Measurements from ENCODE around the gene NEAT1. TPM values are rescaled to one million over a fixed set of nuclear protein-coding genes. Genes with fewer than 3 reads are reported as not detected.

NEAT1 gene
- total and polyA plus RNA-seq, 9 of the 15 experiments (the other 6 are each of a cell fraction or from before 2014, with no cell fraction given), result 20.1 to 389 (median 62.8) TPM

DNA sequence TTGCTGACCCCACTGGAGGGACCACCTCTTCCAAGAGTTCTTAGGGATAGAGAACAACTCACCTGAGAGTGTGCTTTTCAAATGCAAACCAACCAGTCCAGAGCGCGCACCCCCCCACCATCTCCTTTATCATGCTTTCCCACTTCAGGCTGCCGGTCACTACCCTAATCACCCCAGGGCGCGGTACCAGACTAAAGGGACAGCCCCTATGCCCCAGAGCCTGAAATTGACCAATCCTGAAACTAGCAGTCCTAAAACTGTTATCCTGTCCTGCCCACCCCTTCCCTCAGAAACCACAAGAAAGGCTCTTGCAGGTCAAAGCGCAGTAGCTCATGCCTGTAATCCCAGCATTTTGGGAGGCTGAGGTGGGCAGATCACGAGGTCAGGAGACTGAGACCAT, 37.0 kb downstream of the NEAT1 start:
- DNase-seq (ENCODE audit: extremely low read depth in 1 of 4, low spot score in 3 of 4) (peak; percentile 45 to 84 (median 66)), FAIRE-seq (peak; percentile 46), ATAC-seq (peak; percentile 50)
- H3K36me3 ChIP-seq (ENCODE audit: control insufficient read depth, insufficient read depth, low read length), result 0 out of 3 replicates have a peak, but pooled peaks cover 3% of the 10 kb centered on the region
- no TSS peak for BruUV-seq (replicated peaks)
- peaks cover 3% of the 10 kb centered on the region; the same call in 1 of the 2 replicates for H4K20me1 ChIP-seq (replicated peaks; ENCODE audit: control insufficient read depth, insufficient read depth, low read length)
- H3K4me3 ChIP-seq, result no peak overlapping the region
- no peak overlapping the region; the same call in 2 of the 3 replicates for H3K27ac ChIP-seq (ENCODE audit: extremely low read depth, low read depth, low read length)
- no peaks in the 10 kb centered on the region for H3K27me3 ChIP-seq (ENCODE audit: control insufficient read depth in 2 of 2, insufficient read depth in 2 of 2, low read length in 2 of 2)
- H3K4me1 ChIP-seq (replicated peaks in 1 of 2; ENCODE audit: control insufficient read depth in 2 of 2, insufficient read depth in 2 of 2, low read length in 2 of 2), result peaks cover 22 to 38% of the 10 kb centered on the region in 2 experiments; a peak in 4 of 5 replicates
- H3K4me2 ChIP-seq (ENCODE audit: insufficient read depth, low read length), result peak overlapping the region; percentile 65
- H3K9me3 ChIP-seq (replicated peaks; ENCODE audit: control insufficient read depth, insufficient read depth, low read depth, low read length), result no peaks in the 10 kb centered on the region
- in situ Hi-C loops (cut with MboI) (no loop called here), intact Hi-C loops (cut with micrococcal nuclease) (no loop called here)
- no peaks in the 10 kb centered on the region for H3K9me1 ChIP-seq (ENCODE audit: control insufficient read depth, insufficient read depth, low read length)
- no peak overlapping the region for H2AFZ ChIP-seq (ENCODE audit: low read depth, low read length)
- peaks cover 45% of the 10 kb centered on the region for H3K79me2 ChIP-seq (ENCODE audit: control insufficient read depth, insufficient read depth, low read length)
- peak overlapping the region; percentile 20 to 65; a peak in 2 of 4 replicates for H3K9ac ChIP-seq (ENCODE audit: insufficient read depth in 1 of 2, low read depth in 2 of 2, low read length in 2 of 2)
- CTCF ChIA-PET (ENCODE audit: low intra/inter-chr PET ratio), result interaction anchor here (0.6 to 1.1 kb wide), 2 partner anchors 20 to 51 kb away, joined by 3 read pairs; no protein-coding TSS in a partner anchor
- WGBS (ENCODE audit: insufficient coverage, low coverage, missing lambda C conversion rate), result 0% methylated on average over 7 of the region's 7 CpGs
- POLR2A ChIA-PET, result interaction anchor here (0.9 to 26.0 kb wide), 7 partner anchors 9 to 38 kb away, joined by 4 to 2118 read pairs (median 7); partner anchors contain the start of genes MALAT1 and NEAT1
- TF ChIP-seq XRCC5 (IDR thresholded peaks at IDR 0.05; ENCODE audit: low read depth, low read length) (no peak), FUS (optimal IDR thresholded peaks at IDR 0.05; ENCODE audit: low read depth, low read length) (no peak), TAL1 (IDR thresholded peaks at IDR 0.05) (peak; percentile 20; the same call in 1 of the 2 replicates), TEAD4 (IDR thresholded peaks at IDR 0.05; ENCODE audit: low read length) (0 out of 2 replicates have a peak, but pooled peaks have one; percentile 14), TEAD4 (CRISPR knock-in tag; IDR thresholded peaks at IDR 0.05; ENCODE audit: borderline replicate concordance) (no peak), TCF7 (IDR thresholded peaks at IDR 0.05; ENCODE audit: borderline replicate concordance) (peak; percentile 93; the same call in 1 of the 2 replicates), CBFA2T2 (conservative IDR thresholded peaks at IDR 0.05) (peak; percentile 28; the same call in 1 of the 2 replicates), NFE2L1 (tag; IDR thresholded peaks at IDR 0.05; ENCODE audit: borderline replicate concordance, low read depth) (no peak), ZNF561 (CRISPR knock-in tag; conservative IDR thresholded peaks at IDR 0.05) (no peak), NCOR1 (IDR thresholded peaks at IDR 0.05) (peak; percentile 17; the same call in 1 of the 2 replicates), SRSF1 (IDR thresholded peaks at IDR 0.05; ENCODE audit: low read depth, low read length) (no peak), ARNT (IDR thresholded peaks at IDR 0.05) (no peak)
- TF ChIP-seq, protein P1, sequence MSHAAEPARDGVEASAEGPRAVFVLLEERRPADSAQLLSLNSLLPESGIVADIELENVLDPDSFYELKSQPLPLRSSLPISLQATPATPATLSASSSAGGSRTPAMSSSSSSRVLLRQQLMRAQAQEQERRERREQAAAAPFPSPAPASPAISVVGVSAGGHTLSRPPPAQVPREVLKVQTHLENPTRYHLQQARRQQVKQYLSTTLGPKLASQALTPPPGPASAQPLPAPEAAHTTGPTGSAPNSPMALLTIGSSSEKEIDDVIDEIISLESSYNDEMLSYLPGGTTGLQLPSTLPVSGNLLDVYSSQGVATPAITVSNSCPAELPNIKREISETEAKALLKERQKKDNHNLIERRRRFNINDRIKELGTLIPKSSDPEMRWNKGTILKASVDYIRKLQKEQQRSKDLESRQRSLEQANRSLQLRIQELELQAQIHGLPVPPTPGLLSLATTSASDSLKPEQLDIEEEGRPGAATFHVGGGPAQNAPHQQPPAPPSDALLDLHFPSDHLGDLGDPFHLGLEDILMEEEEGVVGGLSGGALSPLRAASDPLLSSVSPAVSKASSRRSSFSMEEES (CRISPR knock-in tag; IDR thresholded peaks at IDR 0.05), result peak; percentile 8; the same call in 1 of the 2 replicates
- TF ChIP-seq, protein P2, sequence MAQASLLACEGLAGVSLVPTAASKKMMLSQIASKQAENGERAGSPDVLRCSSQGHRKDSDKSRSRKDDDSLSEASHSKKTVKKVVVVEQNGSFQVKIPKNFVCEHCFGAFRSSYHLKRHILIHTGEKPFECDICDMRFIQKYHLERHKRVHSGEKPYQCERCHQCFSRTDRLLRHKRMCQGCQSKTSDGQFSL (CRISPR knock-in tag; IDR thresholded peaks at IDR 0.05), result peak; percentile 76; the same call in 1 of the 2 replicates
- TF ChIP-seq, protein P2 (tag; IDR thresholded peaks at IDR 0.05), result 0 out of 4 replicates have a peak, but pooled peaks of 1 of the 2 experiments have one; percentile 30
- TF ChIP-seq, protein P3, sequence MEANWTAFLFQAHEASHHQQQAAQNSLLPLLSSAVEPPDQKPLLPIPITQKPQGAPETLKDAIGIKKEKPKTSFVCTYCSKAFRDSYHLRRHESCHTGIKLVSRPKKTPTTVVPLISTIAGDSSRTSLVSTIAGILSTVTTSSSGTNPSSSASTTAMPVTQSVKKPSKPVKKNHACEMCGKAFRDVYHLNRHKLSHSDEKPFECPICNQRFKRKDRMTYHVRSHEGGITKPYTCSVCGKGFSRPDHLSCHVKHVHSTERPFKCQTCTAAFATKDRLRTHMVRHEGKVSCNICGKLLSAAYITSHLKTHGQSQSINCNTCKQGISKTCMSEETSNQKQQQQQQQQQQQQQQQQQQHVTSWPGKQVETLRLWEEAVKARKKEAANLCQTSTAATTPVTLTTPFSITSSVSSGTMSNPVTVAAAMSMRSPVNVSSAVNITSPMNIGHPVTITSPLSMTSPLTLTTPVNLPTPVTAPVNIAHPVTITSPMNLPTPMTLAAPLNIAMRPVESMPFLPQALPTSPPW (CRISPR knock-in tag; IDR thresholded peaks at IDR 0.05), result peak; percentile 41; the same call in 1 of the 2 replicates
- TF ChIP-seq, protein P4, sequence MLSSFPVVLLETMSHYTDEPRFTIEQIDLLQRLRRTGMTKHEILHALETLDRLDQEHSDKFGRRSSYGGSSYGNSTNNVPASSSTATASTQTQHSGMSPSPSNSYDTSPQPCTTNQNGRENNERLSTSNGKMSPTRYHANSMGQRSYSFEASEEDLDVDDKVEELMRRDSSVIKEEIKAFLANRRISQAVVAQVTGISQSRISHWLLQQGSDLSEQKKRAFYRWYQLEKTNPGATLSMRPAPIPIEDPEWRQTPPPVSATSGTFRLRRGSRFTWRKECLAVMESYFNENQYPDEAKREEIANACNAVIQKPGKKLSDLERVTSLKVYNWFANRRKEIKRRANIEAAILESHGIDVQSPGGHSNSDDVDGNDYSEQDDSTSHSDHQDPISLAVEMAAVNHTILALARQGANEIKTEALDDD (IDR thresholded peaks at IDR 0.05), result peak; percentile 79

Data from K562 (cell line).